ENCODE data around the gene GAS7.
"Not testable (repeated sequence)": the region's sequence is repeated elsewhere in the genome, so short reads cannot be mapped to it uniquely, and the experiment has no call there.

DNA sequence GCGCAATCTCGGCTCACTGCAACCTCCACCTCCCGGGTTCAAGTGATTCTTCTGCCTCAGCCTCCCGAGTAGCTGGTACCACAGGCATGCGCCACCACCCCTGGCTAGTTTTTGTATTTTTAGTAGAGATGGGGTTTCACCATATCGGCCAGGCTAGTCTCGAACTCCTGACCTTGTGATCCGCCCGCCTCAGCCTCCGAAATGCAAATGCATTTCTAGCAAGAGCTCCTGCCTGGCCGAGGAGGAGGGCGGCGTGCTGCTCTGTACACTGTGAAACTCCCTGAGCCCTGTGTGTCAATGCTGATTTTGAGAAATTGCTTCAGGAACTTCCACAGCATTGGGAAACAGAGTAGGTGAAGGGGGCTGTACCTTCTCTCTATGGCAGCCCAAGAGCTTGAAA, 277.2 kb downstream of the GAS7 start:
- TF ChIP-seq POLR2A (IDR thresholded peaks at IDR 0.05; ENCODE audit: low read length); GATA1 (IDR thresholded peaks at IDR 0.05; ENCODE audit: low read depth, low read length): not testable (repeated sequence)
